Amniotic epithelial cell (primary cell): ENCODE data around the gene GP2.
"Not testable (repeated sequence)": the region's sequence is repeated elsewhere in the genome, so short reads cannot be mapped to it uniquely, and the experiment has no call there.

ENCODE experiments used
- DNase-seq: peaks from one replicate; pipeline ENCODE4 v3.0.0-alpha.2; 2010; ENCODE audit warnings: low read depth

GP2 gene

GRCh38 chr16:20325005-20325404 lies 2.3 kb downstream of the GP2 start:
- DNase-seq: no peak

GRCh38 chr16:20323591-20324117 lies 3.7 kb downstream of the GP2 start:
- DNase-seq: no peak

GRCh38 chr16:20322696-20323095 lies 4.6 kb downstream of the GP2 start:
- no peak for DNase-seq

GRCh38 chr16:20321671-20322070 lies 5.6 kb downstream of the GP2 start:
- DNase-seq: no peak

GRCh38 chr16:20321051-20321450 lies 6.3 kb downstream of the GP2 start:
- DNase-seq: not testable (repeated sequence)

GRCh38 chr16:20320592-20320991 lies 6.7 kb downstream of the GP2 start:
- no peak for DNase-seq

- DNase-seq: no peak
Observed at GRCh38 chr16:20320178-20320577, 7.1 kb downstream of the GP2 start.

GRCh38 chr16:20319406-20319805 lies 7.9 kb downstream of the GP2 start:
- no peak for DNase-seq

- DNase-seq: no peak
Observed at GRCh38 chr16:20318437-20318836, 8.9 kb downstream of the GP2 start.

- DNase-seq: no peak
Observed at GRCh38 chr16:20318006-20318405, 9.3 kb downstream of the GP2 start.

- DNase-seq: no peak
Observed at GRCh38 chr16:20317117-20317516, 10.2 kb downstream of the GP2 start.

- no peak for DNase-seq
Observed at GRCh38 chr16:20316715-20317114, 10.6 kb downstream of the GP2 start.

- no peak for DNase-seq
Observed at GRCh38 chr16:20315764-20316163, 11.5 kb downstream of the GP2 start.

GRCh38 chr16:20314575-20314974 lies 12.7 kb downstream of the GP2 start:
- DNase-seq: no peak

GRCh38 chr16:20313741-20314140 lies 13.6 kb downstream of the GP2 start:
- no peak for DNase-seq

- DNase-seq: not testable (repeated sequence)
Observed at GRCh38 chr16:20312536-20313095, 14.7 kb downstream of the GP2 start.

GRCh38 chr16:20311548-20311947 lies 15.8 kb downstream of the GP2 start:
- no peak for DNase-seq

- no peak for DNase-seq
Observed at GRCh38 chr16:20310421-20311395, 16.6 kb downstream of the GP2 start.

GRCh38 chr16:20309786-20310185 lies 17.5 kb downstream of the GP2 start:
- no peak for DNase-seq

- no peak for DNase-seq
Observed at GRCh38 chr16:20308801-20309590, 18.3 kb downstream of the GP2 start.

GRCh38 chr16:20308266-20308665 lies 19.0 kb downstream of the GP2 start:
- no peak for DNase-seq

- DNase-seq: no peak
Observed at GRCh38 chr16:20307791-20308190, 19.5 kb downstream of the GP2 start.
